ENCODE results near the gene KCNIP2. TPM values are rescaled to one million over a fixed set of nuclear protein-coding genes. Genes with fewer than 3 reads are reported as not detected.
A peak's percentile ranks its signal among the peaks of the same experiment; 100 is the strongest.

KCNIP2 gene
- total and polyA plus RNA-seq, 11 donors: 85.1 to 862 (median 214) TPM

DNA sequence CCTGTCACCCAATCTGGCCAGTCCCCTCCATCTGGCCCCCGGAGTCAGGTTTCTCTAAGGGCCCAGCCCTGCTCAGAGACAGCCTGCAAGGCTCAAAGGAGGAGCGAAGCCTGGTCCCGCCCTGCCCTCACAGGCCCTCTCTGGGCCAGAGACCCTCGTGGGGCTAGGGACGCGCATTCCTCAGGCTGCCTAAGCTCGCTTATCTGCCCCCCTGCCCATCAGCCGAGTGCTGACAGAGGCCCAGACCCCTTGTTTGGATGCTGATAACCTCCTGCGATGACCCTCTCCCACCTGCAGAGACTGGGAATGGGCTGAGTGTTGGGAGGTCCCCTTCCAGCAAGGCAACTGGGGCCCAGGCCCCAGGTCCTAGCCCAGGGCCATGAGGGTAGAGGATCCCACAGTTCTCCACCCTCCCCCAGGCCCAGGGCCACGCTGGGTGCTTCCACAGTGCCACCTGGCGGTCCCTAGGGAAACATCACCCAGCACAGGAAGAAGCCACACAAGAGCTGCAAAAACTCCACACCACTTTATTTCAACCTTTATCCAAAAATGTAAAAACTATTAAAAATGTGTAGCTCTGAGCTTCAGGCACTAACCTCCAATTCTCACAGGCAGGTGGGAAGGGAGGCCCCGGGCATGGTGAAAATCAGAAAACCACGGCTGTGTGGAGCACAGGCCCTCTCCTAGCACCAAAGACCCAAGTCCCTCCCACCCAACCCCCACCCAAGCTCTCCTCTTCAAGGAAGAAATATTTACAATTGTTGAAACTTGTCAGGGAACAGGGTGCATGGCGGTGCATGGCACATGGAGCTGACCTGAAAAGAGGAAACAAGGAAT lies 62.6 kb downstream of the KCNIP2 start:
- peak in 3 of 4 donors; percentile 45 to 61 (median 50) for ATAC-seq
- 58 to 67% (median 62%) methylated on average over 7 to 14 of the region's 14 CpGs for whole genome bisulfite sequencing, 4 donors
- H3K9me3 ChIP-seq: no peaks in the 10 kb centered on the region
- peaks cover 0 to 37% (median 18%) of the 10 kb centered on the region in 9 donors for H3K27me3 ChIP-seq
- peaks cover 0 to 58% (median 42%) of the 10 kb centered on the region in 12 donors for H3K4me1 ChIP-seq
- no peak overlapping the region for H3K4me3 ChIP-seq
- H3K36me3 ChIP-seq: peaks cover 0 to 24% (median 22%) of the 10 kb centered on the region in 9 donors
- DNase-seq: peak in 4 of 5 donors; percentile 53 to 79 (median 63)
- no peak overlapping the region for H3K27ac ChIP-seq
- TF ChIP-seq, protein P1, sequence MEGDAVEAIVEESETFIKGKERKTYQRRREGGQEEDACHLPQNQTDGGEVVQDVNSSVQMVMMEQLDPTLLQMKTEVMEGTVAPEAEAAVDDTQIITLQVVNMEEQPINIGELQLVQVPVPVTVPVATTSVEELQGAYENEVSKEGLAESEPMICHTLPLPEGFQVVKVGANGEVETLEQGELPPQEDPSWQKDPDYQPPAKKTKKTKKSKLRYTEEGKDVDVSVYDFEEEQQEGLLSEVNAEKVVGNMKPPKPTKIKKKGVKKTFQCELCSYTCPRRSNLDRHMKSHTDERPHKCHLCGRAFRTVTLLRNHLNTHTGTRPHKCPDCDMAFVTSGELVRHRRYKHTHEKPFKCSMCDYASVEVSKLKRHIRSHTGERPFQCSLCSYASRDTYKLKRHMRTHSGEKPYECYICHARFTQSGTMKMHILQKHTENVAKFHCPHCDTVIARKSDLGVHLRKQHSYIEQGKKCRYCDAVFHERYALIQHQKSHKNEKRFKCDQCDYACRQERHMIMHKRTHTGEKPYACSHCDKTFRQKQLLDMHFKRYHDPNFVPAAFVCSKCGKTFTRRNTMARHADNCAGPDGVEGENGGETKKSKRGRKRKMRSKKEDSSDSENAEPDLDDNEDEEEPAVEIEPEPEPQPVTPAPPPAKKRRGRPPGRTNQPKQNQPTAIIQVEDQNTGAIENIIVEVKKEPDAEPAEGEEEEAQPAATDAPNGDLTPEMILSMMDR (IDR thresholded peaks at IDR 0.05): peak; percentile 72 to 91 (median 81)
- TF ChIP-seq POLR2A (IDR thresholded peaks at IDR 0.05): no peak
- intact Hi-C loops (cut with DNase I): loop anchor here in 9 of 10 donors (1.0 to 5.0 kb wide), 6 partner anchors 36 to 569 kb away; partner anchors contain the start of gene OGA (in 1 of the 9)

GRCh38 chr10:101780187-101780817 lies 63.3 kb downstream of the KCNIP2 start:
- WGBS, 4 donors: 16 to 30% (median 18%) methylated on average over 11 to 17 of the region's 17 CpGs

DNA sequence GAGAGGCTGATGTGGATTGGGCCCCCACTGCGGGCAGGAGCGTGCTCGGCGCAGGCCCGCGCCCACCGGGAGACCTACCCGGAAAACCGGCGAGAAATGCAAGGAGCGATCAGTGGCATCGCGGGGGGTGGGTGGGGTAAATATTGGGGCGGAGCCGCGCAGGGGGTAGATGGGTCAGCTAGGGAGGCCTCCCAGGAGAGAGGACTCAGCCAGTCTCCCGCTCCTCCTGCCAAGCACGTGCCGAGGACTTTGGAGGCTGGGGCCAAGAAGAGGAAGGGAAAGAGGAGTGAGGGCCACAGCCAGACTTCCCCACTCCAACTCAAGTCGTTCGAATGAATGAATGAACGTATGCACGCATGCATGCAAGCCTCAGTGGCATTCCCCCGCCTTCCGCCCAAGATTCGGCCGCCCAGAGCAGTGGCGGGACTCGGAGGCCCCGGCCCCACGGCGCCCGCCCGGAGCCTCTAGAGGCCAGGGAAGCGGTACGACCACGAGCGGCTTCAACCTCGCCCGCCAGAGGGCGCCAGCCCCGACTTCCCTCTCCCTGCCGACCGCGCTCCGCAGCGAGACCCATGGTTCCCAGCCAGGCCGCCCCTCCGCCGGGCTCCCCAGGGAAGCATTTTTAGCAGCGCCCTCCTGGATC lies 63.9 kb downstream of the KCNIP2 start:
- TF ChIP-seq POLR2A (IDR thresholded peaks at IDR 0.05): no peak
- TF ChIP-seq, protein P1 (IDR thresholded peaks at IDR 0.05): peak; percentile 83 to 95 (median 88)
- no peaks in the 10 kb centered on the region for H3K9me3 ChIP-seq
- H3K36me3 ChIP-seq: peaks cover 0 to 10% (median 8%) of the 10 kb centered on the region in 9 donors
- H3K4me1 ChIP-seq: peaks cover 0 to 68% (median 46%) of the 10 kb centered on the region in 12 donors
- DNase-seq (peak; percentile 81 to 90 (median 85)), ATAC-seq (peak; percentile 43 to 81 (median 66))
- 2 to 3% (median 2%) methylated on average over 21 to 51 of the region's 51 CpGs for WGBS, 4 donors
- H3K4me3 ChIP-seq: peak overlapping the region; percentile 9 to 58 (median 44)
- H3K27ac ChIP-seq: no peak overlapping the region
- peaks cover 6 to 51% (median 28%) of the 10 kb centered on the region in 9 donors for H3K27me3 ChIP-seq
- intact Hi-C loops (cut with DNase I): loop anchor here (1.0 to 10.0 kb wide), 7 partner anchors 38 to 567 kb away; partner anchors contain the start of gene OGA (in 1 of the 10)

More at GRCh38 chr10:101780187-101780817, 63.3 kb downstream of the KCNIP2 start:
- no peak overlapping the region for H3K27ac ChIP-seq
- H3K9me3 ChIP-seq: no peaks in the 10 kb centered on the region
- peaks cover 0 to 61% (median 43%) of the 10 kb centered on the region in 12 donors for H3K4me1 ChIP-seq
- peaks cover 0 to 16% (median 14%) of the 10 kb centered on the region in 9 donors for H3K36me3 ChIP-seq
- peak overlapping the region in 10 of 12 donors; percentile 10 to 58 (median 45) for H3K4me3 ChIP-seq
- ATAC-seq (no peak), DNase-seq (no peak)
- intact Hi-C loops (cut with DNase I): loop anchor here in 9 of 10 donors (1.0 to 5.0 kb wide), 6 partner anchors 37 to 568 kb away; partner anchors contain the start of gene OGA (in 1 of the 9)
- H3K27me3 ChIP-seq: peaks cover under 1 to 44% (median 21%) of the 10 kb centered on the region in 9 donors
- TF ChIP-seq, protein P1 (IDR thresholded peaks at IDR 0.05): peak in 3 of 12 donors; percentile 3 to 23 (median 15)
- no peak for TF ChIP-seq POLR2A (IDR thresholded peaks at IDR 0.05)
